OCI-LY7 (cell line): ENCODE data around the gene NKAIN2. TPM values are rescaled to one million over a fixed set of nuclear protein-coding genes. Genes with fewer than 3 reads are reported as not detected.

ENCODE experiments used
- BruUV-seq: library from RNA; stranded (reverse); fragments of 400-500 nt; replicated peaks from 2 replicates; lab custom pipeline; 2021; lab: Mats Ljungman, UMichigan
- CTCF ChIA-PET: fragments of 300-600 bp; sonication (Branson Sonifier 250); formaldehyde crosslinking; loops from one replicate; lab custom pipeline; 2022; ENCODE audit warnings: antibody characterized with exemption; ENCODE audit not compliant: unreplicated experiment; lab: Charles Lee
- POLR2A ChIA-PET: fragments of 300-600 bp; sonication (Branson Sonifier 250); formaldehyde crosslinking; loops from one replicate; lab custom pipeline; 2022; ENCODE audit warnings: antibody characterized with exemption; lab: Charles Lee
- DNase-seq: peaks from one replicate; pipeline ENCODE4 v3.0.0-alpha.2; 2015; ENCODE audit warnings: low spot score
- H2AFZ ChIP-seq: fragments of 200-600 bp; sonication (generic), shearing (Covaris generic); 2 replicates; pipeline ENCODE4 v1.6.1; 2014; ENCODE audit warnings: mild to moderate bottlenecking, antibody characterized with exemption, low read length, moderate library complexity
- H3K27ac ChIP-seq: fragments of 200-600 bp; sonication (generic); 2 replicates; pipeline ENCODE4 v1.5.1; 2014; ENCODE audit warnings: mixed run types, low read depth, mild to moderate bottlenecking, moderate library complexity, low read length, inconsistent platforms; ENCODE audit not compliant: poor library complexity, severe bottlenecking
- H3K36me3 ChIP-seq: fragments of 200-600 bp; sonication (generic); 2 replicates; pipeline ENCODE4 v1.6.1; 2014; ENCODE audit warnings: mild to moderate bottlenecking, antibody characterized with exemption, low read length, moderate library complexity, mixed read lengths; ENCODE audit not compliant: insufficient read depth
- H3K4me1 ChIP-seq: fragments of 200-600 bp; sonication (generic); 2 replicates; pipeline ENCODE4 v1.5.1; 2014; ENCODE audit warnings: mild to moderate bottlenecking, low read length; ENCODE audit not compliant: insufficient read depth, poor library complexity, severe bottlenecking
- H3K4me2 ChIP-seq: fragments of 200-600 bp; sonication (generic); 2 replicates; pipeline ENCODE4 v1.6.1; 2014; ENCODE audit warnings: mild to moderate bottlenecking, low read length
- H3K4me3 ChIP-seq: fragments of 200-600 bp; sonication (generic); 2 replicates; pipeline ENCODE4 v1.5.1; 2014; ENCODE audit warnings: mild to moderate bottlenecking, low read depth, low read length; ENCODE audit not compliant: poor library complexity, severe bottlenecking
- H3K79me2 ChIP-seq: fragments of 200-600 bp; sonication (generic); 2 replicates; pipeline ENCODE4 v1.6.1; 2016; ENCODE audit warnings: low read depth, mild to moderate bottlenecking, low read length, moderate library complexity, mixed read lengths; ENCODE audit not compliant: insufficient read depth
- H3K9me2 ChIP-seq: fragments of 200-600 bp; sonication (generic); 2 replicates; pipeline ENCODE4 v1.6.1; 2016; ENCODE audit warnings: mild to moderate bottlenecking, low read length, mixed read lengths; ENCODE audit not compliant: insufficient read depth
- H3K9me3 ChIP-seq: fragments of 200-600 bp; sonication (generic); 2 replicates; pipeline ENCODE4 v1.6.1; 2014; ENCODE audit warnings: mild to moderate bottlenecking, mixed run types, low read length, mixed read lengths
- H4K20me1 ChIP-seq: fragments of 200-600 bp; sonication (generic); 2 replicates; pipeline ENCODE4 v1.6.1; 2014; ENCODE audit warnings: mild to moderate bottlenecking, antibody characterized with exemption, low read length, moderate library complexity, mixed read lengths; ENCODE audit not compliant: insufficient read depth
- CTCF ChIP-seq: fragments of 200-600 bp; sonication (generic); conservative IDR thresholded peaks from 2 replicates; pipeline ENCODE4 v1.5.1; 2014; ENCODE audit warnings: mild to moderate bottlenecking, antibody characterized with exemption, low read length, moderate library complexity, mixed read lengths
- EZH2phosphoT487 ChIP-seq: fragments of 200-600 bp; sonication (generic); IDR thresholded peaks from 2 replicates; pipeline ENCODE4 v1.6.1; 2018; ENCODE audit warnings: low read depth, borderline replicate concordance, mild to moderate bottlenecking, mixed run types, antibody characterized with exemption, low read length, moderate library complexity, mixed read lengths
- intact Hi-C: fragments of 100-400 bp; cut with micrococcal nuclease; formaldehyde crosslinking; loops from one replicate; pipeline ENCODE4 v1.10.0; 2022; ENCODE audit not compliant: unreplicated experiment
- total RNA-seq, 2 experiments: library from RNA; depleted of rRNA in 1 of 2; stranded (reverse); fragments of >200 nt in 1 of 2; shearing (Covaris generic) in 1 of 2; gene quantifications; 2 replicates each; pipeline ENCODE4 v1.2.3, GENCODE V29; 2014 to 2022

The NKAIN2 gene
- total RNA-seq, 2 experiments from 2014 or later: not detected

- Histone ChIP-seq H3K36me3 (no peaks in the 10 kb centered on the region), H3K4me2 (no peak overlapping the region), H4K20me1 (no peaks in the 10 kb centered on the region), H3K9me2 (no peaks in the 10 kb centered on the region), H3K4me3 (no peak overlapping the region), H3K79me2 (no peaks in the 10 kb centered on the region), H2AFZ (no peak overlapping the region), H3K27ac (no peak overlapping the region), H3K9me3 (no peaks in the 10 kb centered on the region), H3K4me1 (no peaks in the 10 kb centered on the region)
- POLR2A ChIA-PET: no interaction called here
- intact Hi-C loops: no loop called here
- no TSS peak for BruUV-seq
- CTCF ChIA-PET: no interaction called here
- DNase-seq: no peak
- TF ChIP-seq EZH2phosphoT487 (no peak), CTCF (no peak)
Measured at GRCh38 chr6:124193132-124193531, 389.5 kb downstream of the NKAIN2 start.

- no TSS peak for BruUV-seq
- Histone ChIP-seq H3K4me3 (no peak overlapping the region), H4K20me1 (no peaks in the 10 kb centered on the region), H3K9me3 (no peaks in the 10 kb centered on the region), H3K36me3 (no peaks in the 10 kb centered on the region), H3K79me2 (no peaks in the 10 kb centered on the region), H3K4me1 (no peaks in the 10 kb centered on the region), H3K4me2 (no peak overlapping the region), H3K27ac (no peak overlapping the region), H2AFZ (no peak overlapping the region), H3K9me2 (no peaks in the 10 kb centered on the region)
- ChIA-PET POLR2A (interaction anchor here (0.6 kb wide), 1 partner anchor 36 kb away, joined by 3 read pairs; no protein-coding TSS in a partner anchor), CTCF (no interaction called here)
- no peak for TF ChIP-seq CTCF
- no peak for TF ChIP-seq EZH2phosphoT487
- intact Hi-C loops: no loop called here
- no peak for DNase-seq
Measured at GRCh38 chr6:124197148-124197547, 393.5 kb downstream of the NKAIN2 start.

- CTCF ChIA-PET: no interaction called here
- no peak for DNase-seq
- TF ChIP-seq CTCF (no peak), EZH2phosphoT487 (no peak)
Measured at GRCh38 chr6:124199286-124199685, 395.6 kb downstream of the NKAIN2 start.

More at GRCh38 chr6:124199286-124199685, 395.6 kb downstream of the NKAIN2 start:
- no peak overlapping the region for H3K27ac ChIP-seq
- no peaks in the 10 kb centered on the region for H3K4me1 ChIP-seq
- no peaks in the 10 kb centered on the region for H3K36me3 ChIP-seq
- POLR2A ChIA-PET: no interaction called here
- BruUV-seq: no TSS peak
- no peak overlapping the region for H3K4me3 ChIP-seq
- H3K9me3 ChIP-seq: no peaks in the 10 kb centered on the region
- no peaks in the 10 kb centered on the region for H3K9me2 ChIP-seq
- no peaks in the 10 kb centered on the region for H4K20me1 ChIP-seq
- intact Hi-C loops: no loop called here
- no peak overlapping the region for H3K4me2 ChIP-seq
- no peaks in the 10 kb centered on the region for H3K79me2 ChIP-seq
- no peak overlapping the region for H2AFZ ChIP-seq
